Ishikawa (cell line): ENCODE data around the gene PRR23C.

ENCODE experiments used
- CREB1 ChIP-seq: IDR thresholded peaks from 2 replicates; pipeline ENCODE4 v1.6.1; 2012; ENCODE audit warnings: low read depth
- EGR1 ChIP-seq: IDR thresholded peaks from 2 replicates; pipeline ENCODE4 v1.6.1; 2012
- EP300 ChIP-seq: IDR thresholded peaks from 2 replicates; pipeline ENCODE4 v1.6.1; 2012; ENCODE audit warnings: borderline replicate concordance
- FOXM1 ChIP-seq: IDR thresholded peaks from 2 replicates; pipeline ENCODE4 v1.6.1; 2012; ENCODE audit warnings: low read depth, borderline replicate concordance
- NFIC ChIP-seq: IDR thresholded peaks from 2 replicates; pipeline ENCODE4 v1.6.1; 2012
- RAD21 ChIP-seq: IDR thresholded peaks from 2 replicates; pipeline ENCODE4 v1.6.1; 2012; ENCODE audit warnings: low read depth
- TAF1 ChIP-seq: IDR thresholded peaks from 2 replicates; pipeline ENCODE4 v1.6.1; 2012; ENCODE audit warnings: low read depth, mild to moderate bottlenecking
- TEAD4 ChIP-seq: IDR thresholded peaks from 2 replicates; pipeline ENCODE4 v1.6.1; 2012
- YY1 ChIP-seq: IDR thresholded peaks from 2 replicates; pipeline ENCODE4 v1.6.1; 2012; ENCODE audit warnings: low read depth
- ZBTB7A ChIP-seq: IDR thresholded peaks from 2 replicates; pipeline ENCODE4 v1.6.1; 2012; ENCODE audit warnings: low read depth
- TF ChIP-seq, protein P1 (sequence below): IDR thresholded peaks from 2 replicates; pipeline ENCODE4 v1.6.1; 2012
- TF ChIP-seq, protein P2 (sequence below): IDR thresholded peaks from 2 replicates; pipeline ENCODE4 v1.6.1; 2012

DNA sequence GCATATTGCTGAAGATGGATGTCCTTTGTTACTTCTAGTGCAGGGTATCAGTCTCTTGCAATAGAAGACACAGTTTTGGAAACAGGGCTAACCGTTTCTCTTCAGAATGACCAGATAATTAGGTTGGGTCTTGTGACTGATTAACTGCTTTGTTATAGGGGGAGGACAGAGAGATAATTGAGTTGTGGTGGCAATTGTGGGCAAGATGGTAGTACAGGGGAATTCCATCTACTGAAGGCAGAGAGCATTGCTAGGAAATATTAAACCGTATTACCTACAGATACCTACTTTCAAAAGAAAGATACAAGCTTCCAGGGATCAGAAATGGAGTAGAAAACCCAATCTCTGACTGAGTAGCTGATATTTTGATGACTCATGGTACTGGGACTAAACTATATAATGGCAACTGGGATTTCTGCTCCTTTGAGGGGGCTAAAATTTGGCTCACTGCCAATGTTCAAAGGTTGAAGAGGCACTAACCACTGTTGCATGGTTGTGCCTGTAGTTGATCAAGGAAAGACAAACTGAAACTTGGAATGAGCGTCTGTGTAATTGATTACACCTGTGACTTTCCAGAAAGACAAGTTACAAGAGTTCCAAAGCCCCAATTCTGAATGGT lies 28.2 kb downstream of the PRR23C start:
- TF ChIP-seq CREB1 = no peak
- TF ChIP-seq ZBTB7A = no peak
- TF ChIP-seq EP300 = no peak
- no peak for TF ChIP-seq RAD21
- TF ChIP-seq EGR1 = no peak
- no peak for TF ChIP-seq FOXM1
- TF ChIP-seq YY1 = no peak
- no peak for TF ChIP-seq TEAD4
- TF ChIP-seq, protein P1, sequence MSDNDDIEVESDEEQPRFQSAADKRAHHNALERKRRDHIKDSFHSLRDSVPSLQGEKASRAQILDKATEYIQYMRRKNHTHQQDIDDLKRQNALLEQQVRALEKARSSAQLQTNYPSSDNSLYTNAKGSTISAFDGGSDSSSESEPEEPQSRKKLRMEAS = no peak
- TF ChIP-seq, protein P2, sequence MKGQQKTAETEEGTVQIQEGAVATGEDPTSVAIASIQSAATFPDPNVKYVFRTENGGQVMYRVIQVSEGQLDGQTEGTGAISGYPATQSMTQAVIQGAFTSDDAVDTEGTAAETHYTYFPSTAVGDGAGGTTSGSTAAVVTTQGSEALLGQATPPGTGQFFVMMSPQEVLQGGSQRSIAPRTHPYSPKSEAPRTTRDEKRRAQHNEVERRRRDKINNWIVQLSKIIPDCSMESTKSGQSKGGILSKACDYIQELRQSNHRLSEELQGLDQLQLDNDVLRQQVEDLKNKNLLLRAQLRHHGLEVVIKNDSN = no peak
- TF ChIP-seq NFIC = no peak
- TF ChIP-seq TAF1 = no peak
